Stomach smooth muscle (tissue), 2 donors: ENCODE data around the gene TARDBP.
A peak's percentile ranks its signal among the peaks of the same experiment; 100 is the strongest.
"Not testable (repeated sequence)": the region's sequence is repeated elsewhere in the genome, so short reads cannot be mapped to it uniquely, and the experiment has no call there.

Experiments used
- H3K27ac ChIP-seq: one replicate; pipeline ENCODE4 v1.7.0; 2013; ENCODE audit warnings: mild to moderate bottlenecking, low read length, inconsistent platforms
- H3K27me3 ChIP-seq, 2 donors: one replicate each; pipeline ENCODE4 v1.7.0; 2013; ENCODE audit warnings: low read length in 2 of 2; ENCODE audit not compliant: insufficient read depth in 2 of 2, control insufficient read depth in 1 of 2
- H3K36me3 ChIP-seq, 2 donors: one replicate each; pipeline ENCODE4 v1.7.0; 2013; ENCODE audit warnings: low read length in 2 of 2; ENCODE audit not compliant: control insufficient read depth in 2 of 2, insufficient read depth in 2 of 2
- H3K4me1 ChIP-seq: one replicate; pipeline ENCODE4 v1.7.0; 2013; ENCODE audit warnings: low read length; ENCODE audit not compliant: control insufficient read depth, insufficient read depth
- H3K4me3 ChIP-seq, 2 donors: one replicate each; pipeline ENCODE4 v1.7.0; 2013; ENCODE audit warnings: low read length in 2 of 2
- H3K9ac ChIP-seq, 2 donors: one replicate each; pipeline ENCODE4 v1.7.0; 2013; ENCODE audit warnings: low read length in 2 of 2, mild to moderate bottlenecking in 1 of 2
- H3K9me3 ChIP-seq, 2 donors: one replicate each; pipeline ENCODE4 v1.7.0; 2013; ENCODE audit warnings: low read length in 2 of 2; ENCODE audit not compliant: control insufficient read depth in 2 of 2
- donor health status: healthy.
- donor health status: Pancreatic carcinoma.

The TARDBP gene

DNA sequence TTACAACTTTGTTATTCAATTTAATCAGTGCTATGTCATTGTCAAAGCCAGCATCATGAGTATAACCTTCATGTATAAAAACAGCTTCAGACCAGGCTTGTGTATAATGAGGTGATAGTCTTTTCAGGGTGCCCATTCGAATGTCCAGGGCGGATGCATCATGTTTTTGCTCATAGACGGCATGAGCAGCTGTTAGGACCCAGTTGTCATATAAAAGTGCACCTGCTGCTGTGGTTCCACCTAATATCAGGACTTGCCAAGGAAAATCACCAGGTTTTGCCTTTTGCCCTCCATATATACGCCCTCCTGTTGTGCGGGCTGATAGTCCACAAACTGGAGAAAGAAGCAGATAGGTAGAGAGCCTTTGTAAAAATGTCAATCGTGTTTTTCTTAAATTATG lies 14.9 kb downstream of the TARDBP start:
- Histone ChIP-seq H3K4me1 (no peaks in the 10 kb centered on the region), H3K4me3 (no peak overlapping the region), H3K36me3 (peaks cover 40 to 46% of the 10 kb centered on the region in 2 donors), H3K9ac (no peak overlapping the region), H3K9me3 (no peaks in the 10 kb centered on the region), H3K27me3 (no peaks in the 10 kb centered on the region), H3K27ac (no peak overlapping the region)

DNA sequence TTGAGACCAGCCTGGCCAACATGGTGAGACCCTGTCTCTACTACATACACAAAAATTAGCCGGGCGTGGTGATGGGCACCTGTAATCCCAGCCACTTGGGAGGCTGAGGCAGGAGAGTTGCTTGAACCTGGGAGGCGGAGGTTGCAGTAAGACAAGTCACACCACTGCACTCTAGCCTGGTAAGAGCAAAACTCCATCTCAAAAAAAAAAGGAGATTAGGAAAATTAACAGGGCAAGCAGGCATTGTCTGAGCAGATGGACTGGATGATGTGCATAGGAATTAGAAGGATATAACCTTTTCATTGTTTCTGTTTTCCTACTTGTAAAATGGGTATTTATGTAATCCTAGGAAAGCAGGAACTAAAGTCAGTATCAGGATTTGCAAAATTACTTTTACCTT lies 15.6 kb downstream of the TARDBP start:
- no peak overlapping the region for H3K4me3 ChIP-seq
- H3K9me3 ChIP-seq = no peaks in the 10 kb centered on the region
- H3K4me1 ChIP-seq = no peaks in the 10 kb centered on the region
- no peak overlapping the region for H3K9ac ChIP-seq
- H3K27ac ChIP-seq = no peak overlapping the region
- H3K36me3 ChIP-seq = peaks cover 37 to 42% of the 10 kb centered on the region in 2 donors
- H3K27me3 ChIP-seq = no peaks in the 10 kb centered on the region

DNA sequence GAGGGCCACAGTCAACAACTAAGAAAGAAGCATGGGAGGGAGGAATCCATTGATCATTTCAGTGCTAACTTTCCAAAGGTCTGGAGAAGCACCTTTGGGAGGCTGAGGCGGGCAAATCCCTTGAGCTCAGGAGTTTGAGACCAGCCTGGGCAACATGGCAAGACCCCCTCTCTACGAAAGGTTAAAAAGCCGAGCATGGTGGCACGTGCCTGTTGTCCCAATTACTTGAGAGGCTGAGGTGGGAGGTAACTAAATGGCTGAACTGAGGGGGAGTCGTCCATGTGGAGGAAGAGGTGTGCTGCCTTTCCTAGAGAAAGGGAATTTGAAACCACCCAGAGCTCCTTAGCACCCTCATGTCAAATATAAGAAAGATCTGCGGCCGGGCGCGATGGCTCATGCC lies 18.4 kb downstream of the TARDBP start:
- H3K4me3 ChIP-seq = no peak overlapping the region
- H3K27me3 ChIP-seq = no peaks in the 10 kb centered on the region

DNA sequence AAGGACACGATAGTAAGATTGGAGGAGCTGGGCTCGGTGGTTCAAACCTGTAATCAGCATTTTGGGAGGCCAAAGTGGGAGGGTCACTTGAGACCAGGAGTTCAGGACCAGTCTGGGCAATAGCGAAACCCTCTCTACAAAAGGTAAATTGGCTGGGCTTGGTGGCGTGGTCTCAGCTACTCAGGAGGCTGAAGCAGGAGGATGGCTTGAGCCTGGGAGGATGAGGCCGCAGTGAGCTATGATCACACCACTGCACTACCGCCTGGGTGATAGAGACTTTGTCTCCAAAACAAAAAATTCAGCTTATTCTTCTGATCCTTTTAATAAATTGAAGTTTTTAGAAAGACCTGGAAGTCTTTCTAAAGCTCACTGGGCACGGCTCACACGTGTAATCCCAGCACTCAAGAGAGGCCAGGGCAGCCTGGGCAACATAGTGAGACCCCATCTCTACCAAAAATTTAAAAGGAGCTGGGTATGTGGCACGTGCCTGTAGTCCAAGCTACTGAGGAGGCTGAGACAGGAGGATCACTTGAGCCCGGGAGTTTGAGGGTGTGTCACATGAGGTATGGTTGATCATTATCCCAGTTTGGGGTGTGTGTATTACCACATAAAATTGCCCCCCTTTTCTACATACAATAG lies 19.3 kb downstream of the TARDBP start:
- H3K36me3 ChIP-seq = peaks cover 12 to 16% of the 10 kb centered on the region in 2 donors
- H3K27ac ChIP-seq = no peak overlapping the region
- no peak overlapping the region for H3K4me3 ChIP-seq
- H3K27me3 ChIP-seq = no peaks in the 10 kb centered on the region
- no peaks in the 10 kb centered on the region for H3K9me3 ChIP-seq
- no peaks in the 10 kb centered on the region for H3K4me1 ChIP-seq
- H3K9ac ChIP-seq = no peak overlapping the region

More for the DNA sequence above, 18.4 kb downstream of the TARDBP start:
- Histone ChIP-seq H3K9me3 (no peaks in the 10 kb centered on the region), H3K4me1 (no peaks in the 10 kb centered on the region), H3K36me3 (peaks cover 19 to 21% of the 10 kb centered on the region in 2 donors), H3K27ac (no peak overlapping the region), H3K9ac (no peak overlapping the region)

DNA sequence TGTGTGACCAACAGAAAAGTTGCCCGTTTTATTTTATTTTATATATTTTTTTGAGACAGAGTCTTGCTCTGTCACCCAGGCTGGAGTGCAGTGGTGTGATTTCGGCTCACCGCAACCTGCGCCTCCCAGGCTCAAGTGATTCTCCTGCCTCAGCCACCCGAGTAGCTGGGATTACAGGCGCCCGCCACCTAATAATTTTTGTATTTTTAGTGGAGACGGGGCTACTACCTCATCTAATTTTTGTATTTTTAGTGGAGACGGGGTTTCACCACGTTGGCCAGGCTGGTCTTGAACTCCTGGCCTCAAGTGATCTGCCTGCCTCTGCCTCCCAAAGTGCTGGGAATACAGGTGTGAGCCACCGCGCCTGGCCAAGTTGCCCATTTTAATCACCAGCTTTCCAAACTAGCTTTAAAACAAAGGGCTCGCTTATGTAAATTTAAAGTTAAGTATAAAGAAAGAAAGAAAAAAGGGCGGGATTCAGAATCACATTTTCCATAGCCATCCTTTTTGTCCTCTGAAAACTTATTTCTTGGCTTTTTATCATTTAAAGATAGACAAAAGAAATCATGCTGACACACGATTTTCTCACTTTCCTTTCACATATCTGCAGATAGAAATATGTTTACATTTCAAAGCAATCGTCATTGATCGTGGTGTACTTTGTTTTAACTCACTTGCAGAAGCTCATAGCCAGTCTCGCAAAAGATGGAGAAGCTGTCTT lies 24.7 kb downstream of the TARDBP start:
- H3K36me3 ChIP-seq, H3K27ac ChIP-seq, H3K4me3 ChIP-seq, H3K9me3 ChIP-seq, H3K9ac ChIP-seq, H3K27me3 ChIP-seq, H3K4me1 ChIP-seq: not testable (repeated sequence)

DNA sequence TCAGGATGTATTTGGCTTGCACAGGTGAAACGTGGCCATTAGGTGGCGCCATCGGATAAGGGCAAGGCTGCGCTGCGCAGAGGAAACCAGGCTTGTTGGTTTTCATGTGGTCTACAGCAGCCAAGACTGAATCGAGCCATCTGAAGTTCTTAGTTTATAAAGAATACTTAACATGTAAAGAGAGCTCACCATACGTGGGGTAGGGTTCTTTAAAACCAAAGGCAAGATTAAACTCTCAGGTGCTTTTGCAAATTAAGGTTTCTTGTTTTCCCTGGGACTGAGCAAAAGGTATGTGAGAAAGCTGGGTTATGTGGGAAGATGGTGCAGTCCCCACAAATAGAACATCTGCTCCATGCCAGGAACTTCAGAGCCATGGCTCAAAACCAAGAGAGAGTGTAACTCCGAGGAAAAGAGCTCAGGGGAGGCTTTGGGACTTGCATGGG lies 25.3 kb downstream of the TARDBP start:
- Histone ChIP-seq H3K36me3 (no peaks in the 10 kb centered on the region), H3K9ac (peak overlapping the region in 1 of 2 donors; percentile 3), H3K4me1 (peaks cover 5% of the 10 kb centered on the region), H3K4me3 (peak overlapping the region in 1 of 2 donors; percentile 58), H3K27ac (no peak overlapping the region), H3K9me3 (no peaks in the 10 kb centered on the region), H3K27me3 (no peaks in the 10 kb centered on the region)

DNA sequence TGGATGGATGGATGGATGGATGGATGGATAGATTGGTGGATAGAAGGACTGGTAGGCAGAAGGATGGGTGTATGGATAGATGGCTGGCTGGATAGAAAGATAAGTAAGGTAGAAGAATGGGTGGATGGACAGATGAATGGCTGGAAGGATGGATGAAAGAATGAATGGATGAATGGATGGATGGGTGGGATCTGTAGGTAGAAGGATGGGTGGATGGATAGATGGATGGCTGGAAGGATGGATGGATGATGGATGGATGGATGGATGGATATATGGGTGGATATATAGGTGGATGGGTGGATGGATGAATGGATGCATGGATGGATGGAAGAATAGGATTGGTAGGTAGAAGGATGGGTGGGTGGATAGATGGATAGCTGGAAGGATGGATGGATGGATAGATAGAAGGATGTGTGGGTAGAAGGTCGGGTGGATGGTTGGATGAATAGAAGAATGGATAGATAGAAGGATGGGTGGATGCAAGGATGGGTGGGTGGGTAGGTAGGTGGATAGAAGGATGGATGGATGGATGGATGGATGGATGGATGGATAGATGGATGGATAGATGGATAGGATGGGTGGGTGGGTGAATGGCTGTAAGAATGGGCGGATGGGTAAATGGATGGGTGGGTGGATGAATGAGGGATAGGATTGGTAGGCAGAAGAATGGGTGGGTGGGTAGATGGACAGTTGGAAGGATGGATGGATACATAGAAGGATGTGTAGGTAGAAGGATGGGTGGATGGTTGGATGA lies 27.1 kb downstream of the TARDBP start:
- H3K27me3 ChIP-seq = no peaks in the 10 kb centered on the region
- H3K9me3 ChIP-seq = no peaks in the 10 kb centered on the region
- H3K4me1 ChIP-seq = peaks cover 5% of the 10 kb centered on the region
- no peak overlapping the region for H3K9ac ChIP-seq
- H3K4me3 ChIP-seq = no peak overlapping the region
- H3K36me3 ChIP-seq = no peaks in the 10 kb centered on the region
- no peak overlapping the region for H3K27ac ChIP-seq

DNA sequence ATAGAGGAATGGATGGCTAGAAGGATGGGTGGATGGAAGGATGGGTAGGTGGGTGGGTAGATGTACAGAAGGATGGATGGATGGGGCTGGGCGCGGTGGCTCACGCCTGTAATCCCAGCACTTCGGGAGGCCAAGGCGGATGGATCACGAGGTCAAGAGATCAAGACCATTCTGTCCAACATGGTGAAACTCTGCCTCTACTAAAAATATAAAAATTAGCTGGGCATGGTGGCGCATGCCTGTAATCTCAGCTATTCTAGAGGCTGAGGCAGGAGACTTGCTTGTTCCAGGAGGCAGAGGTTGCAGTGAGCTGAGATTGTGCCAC lies 27.6 kb downstream of the TARDBP start:
- not testable (repeated sequence) for H3K27me3 ChIP-seq, H3K9ac ChIP-seq, H3K9me3 ChIP-seq, H3K36me3 ChIP-seq, H3K27ac ChIP-seq, H3K4me3 ChIP-seq, H3K4me1 ChIP-seq

DNA sequence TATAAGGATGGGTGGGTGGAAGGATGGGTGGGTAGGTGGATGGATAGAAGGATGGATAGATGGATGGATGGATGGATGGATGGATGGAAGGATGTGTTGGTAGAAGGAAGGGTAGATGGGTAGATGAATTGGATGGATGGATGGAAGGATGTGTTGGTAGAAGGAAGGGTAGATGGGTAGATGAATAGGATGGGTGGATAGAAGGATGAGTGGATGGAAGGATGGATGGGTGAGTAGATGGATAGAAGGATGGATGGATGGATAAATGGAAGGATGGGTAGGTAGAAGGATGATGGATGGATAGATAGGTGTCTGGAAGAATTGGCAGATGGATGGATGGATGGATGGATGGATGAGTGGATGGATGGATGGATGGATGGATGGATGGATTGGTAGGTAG lies 28.6 kb downstream of the TARDBP start:
- Histone ChIP-seq H3K36me3 (no peaks in the 10 kb centered on the region), H3K9me3 (no peaks in the 10 kb centered on the region), H3K4me1 (peaks cover 5% of the 10 kb centered on the region), H3K9ac (no peak overlapping the region), H3K27me3 (peaks cover 0 to 2% of the 10 kb centered on the region in 2 donors), H3K27ac (no peak overlapping the region), H3K4me3 (no peak overlapping the region)

DNA sequence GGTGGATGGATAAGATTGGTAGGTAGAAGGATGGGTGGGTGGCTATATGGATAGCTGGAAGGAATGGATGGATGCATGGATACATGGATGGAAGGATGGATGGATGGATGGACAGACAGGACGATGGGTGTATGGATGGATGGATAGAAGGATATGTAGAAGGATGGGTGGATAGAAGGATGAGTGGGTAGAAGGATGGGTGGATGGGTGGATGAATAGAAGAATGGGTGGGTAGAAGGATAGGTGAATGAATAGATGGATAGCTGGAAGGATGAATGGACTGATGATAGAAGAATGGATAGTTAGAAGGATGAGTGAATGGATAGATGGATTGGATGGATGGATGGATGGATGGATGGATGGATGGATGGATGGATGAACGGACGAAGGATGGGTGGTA lies 29.6 kb downstream of the TARDBP start:
- H3K36me3 ChIP-seq = no peaks in the 10 kb centered on the region

More for the DNA sequence above, 29.6 kb downstream of the TARDBP start:
- Histone ChIP-seq H3K4me3 (no peak overlapping the region), H3K9ac (no peak overlapping the region), H3K4me1 (peaks cover 5% of the 10 kb centered on the region), H3K27me3 (peaks cover 0 to 2% of the 10 kb centered on the region in 2 donors), H3K27ac (no peak overlapping the region), H3K9me3 (no peaks in the 10 kb centered on the region)
